ENCODE measurements around the gene TGFBR2.

TGFBR2 gene

DNA sequence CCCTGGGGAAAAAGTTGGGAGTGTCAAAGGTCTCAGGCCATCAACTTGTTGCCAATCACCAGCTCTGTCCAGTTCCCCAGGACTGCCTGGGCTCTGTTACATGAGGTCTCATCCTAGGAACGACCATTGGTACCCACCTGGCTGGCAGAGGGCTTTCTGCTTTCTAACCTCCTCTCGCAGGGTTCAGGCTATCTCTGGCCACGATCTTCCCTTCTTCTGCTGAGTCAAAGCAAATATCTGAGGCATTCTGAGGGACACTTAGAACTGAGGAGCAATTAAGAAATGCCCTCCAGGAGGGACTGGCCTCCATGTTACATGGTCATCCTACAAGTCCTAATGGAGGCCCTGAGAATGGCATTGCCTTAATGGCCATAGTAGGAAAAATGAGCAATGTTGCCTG lies 77.4 kb downstream of the TGFBR2 start:
- no peak for FAIRE-seq
- no peak for DNase-seq (ENCODE audit: extremely low spot score, insufficient read length, low read depth)

DNA sequence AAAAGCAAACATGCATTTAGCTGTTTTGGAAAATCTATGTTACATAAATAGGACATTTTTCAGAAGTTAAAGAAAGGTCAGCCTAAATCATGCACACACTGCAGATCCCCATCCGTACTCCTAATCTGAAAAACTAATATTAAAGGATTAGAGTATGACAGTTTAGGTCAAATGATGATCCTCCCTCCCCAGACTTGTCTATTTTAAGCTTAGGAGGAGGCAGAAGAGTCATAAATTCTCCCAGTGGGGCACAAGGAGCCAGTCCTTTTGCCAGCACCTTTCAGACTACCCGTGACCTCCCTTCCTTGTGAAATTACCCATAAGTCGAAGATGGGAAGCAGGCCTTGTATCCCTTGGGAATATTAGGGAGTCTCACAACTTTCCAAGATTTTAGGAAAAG lies 78.0 kb downstream of the TGFBR2 start:
- FAIRE-seq (no peak), DNase-seq (ENCODE audit: extremely low spot score, insufficient read length, low read depth) (no peak)

DNA sequence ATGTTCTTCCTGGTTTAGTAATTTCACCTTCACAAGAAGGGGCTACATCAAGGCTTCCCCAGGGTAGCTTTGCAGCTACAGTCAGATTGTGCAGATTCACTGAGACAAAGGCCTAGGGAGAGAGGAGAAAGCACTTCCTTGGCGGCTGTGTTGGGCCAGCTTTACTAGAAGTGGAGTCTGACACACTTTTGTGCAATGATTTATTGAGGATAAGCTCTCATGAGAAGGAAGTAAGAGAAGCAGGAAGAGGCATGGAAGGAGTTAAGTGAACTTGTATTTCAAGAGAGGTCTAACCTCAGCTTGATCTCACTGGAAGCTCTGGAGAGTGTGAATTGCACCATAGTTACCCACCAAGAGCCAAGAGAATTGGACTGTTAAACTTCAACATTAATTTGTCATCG lies 78.9 kb downstream of the TGFBR2 start:
- FAIRE-seq = no peak
- DNase-seq (ENCODE audit: extremely low spot score, insufficient read length, low read depth) = no peak

DNA sequence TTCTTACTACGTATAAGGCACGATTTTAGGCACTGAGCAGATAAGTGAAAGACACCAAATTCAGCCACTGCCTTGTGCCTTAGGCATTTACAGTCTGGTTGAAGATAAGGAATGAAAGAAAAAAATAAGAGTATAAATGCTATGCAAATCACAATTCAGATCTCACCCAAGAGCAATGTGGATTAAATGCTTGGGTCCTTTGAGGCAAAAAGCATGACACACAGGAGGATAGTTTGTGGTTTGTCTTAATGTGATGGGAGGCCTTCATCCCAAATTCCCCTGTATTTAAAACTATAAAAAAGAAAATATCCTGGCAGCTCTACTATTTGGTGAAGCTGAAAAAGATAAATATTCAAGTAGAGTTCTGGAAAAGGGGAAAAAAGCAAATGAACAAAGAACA lies 79.8 kb downstream of the TGFBR2 start:
- FAIRE-seq = no peak
- DNase-seq (ENCODE audit: extremely low spot score, insufficient read length, low read depth) = no peak

DNA sequence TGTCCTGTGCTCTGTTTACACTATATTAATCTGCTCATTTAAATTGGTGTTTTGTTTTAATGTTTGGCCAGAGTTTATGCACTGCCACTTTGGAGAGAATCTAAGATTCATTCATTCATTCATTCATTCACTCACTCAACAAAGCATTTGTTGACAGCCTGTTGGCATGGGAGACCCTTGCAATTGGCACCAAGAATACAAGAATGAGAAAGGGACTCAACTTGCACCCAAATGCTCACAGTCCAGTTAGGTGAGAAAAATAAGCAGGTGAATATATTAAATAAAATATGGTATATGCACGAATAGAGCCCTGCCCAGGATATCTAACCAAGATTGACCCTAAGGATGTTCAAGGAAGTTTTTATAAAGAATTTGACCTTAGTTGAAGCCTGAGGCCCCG lies 80.4 kb downstream of the TGFBR2 start:
- DNase-seq (ENCODE audit: extremely low spot score, insufficient read length, low read depth) = no peak
- FAIRE-seq = no peak

DNA sequence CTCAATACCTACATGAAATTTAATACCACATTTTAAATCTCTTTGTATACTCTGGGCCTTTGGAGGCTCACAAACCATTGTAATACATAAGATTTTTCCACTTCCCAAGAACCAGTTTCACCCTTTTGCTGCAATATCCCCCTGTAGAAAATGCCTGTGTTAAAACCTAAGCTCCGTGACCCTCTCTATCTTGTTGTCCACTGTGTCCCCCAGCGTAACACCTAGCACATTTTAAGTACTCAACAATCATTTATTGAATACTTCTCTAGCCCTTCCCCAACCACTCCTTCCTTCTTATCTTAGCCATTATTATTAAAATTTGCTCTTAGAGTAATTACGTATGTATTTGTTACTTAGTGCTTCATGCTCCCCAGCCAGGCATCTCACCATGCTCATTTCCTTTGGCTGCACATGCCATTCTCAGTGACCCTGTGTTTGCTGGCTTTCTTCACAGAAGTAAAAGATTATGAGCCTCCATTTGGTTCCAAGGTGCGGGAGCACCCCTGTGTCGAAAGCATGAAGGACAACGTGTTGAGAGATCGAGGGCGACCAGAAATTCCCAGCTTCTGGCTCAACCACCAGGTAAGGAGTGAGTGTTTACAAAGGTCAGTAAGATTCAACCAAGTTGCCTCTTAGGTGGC lies 81.6 kb downstream of the TGFBR2 start:
- FAIRE-seq (no peak), DNase-seq (ENCODE audit: extremely low spot score, insufficient read length, low read depth) (no peak)

DNA sequence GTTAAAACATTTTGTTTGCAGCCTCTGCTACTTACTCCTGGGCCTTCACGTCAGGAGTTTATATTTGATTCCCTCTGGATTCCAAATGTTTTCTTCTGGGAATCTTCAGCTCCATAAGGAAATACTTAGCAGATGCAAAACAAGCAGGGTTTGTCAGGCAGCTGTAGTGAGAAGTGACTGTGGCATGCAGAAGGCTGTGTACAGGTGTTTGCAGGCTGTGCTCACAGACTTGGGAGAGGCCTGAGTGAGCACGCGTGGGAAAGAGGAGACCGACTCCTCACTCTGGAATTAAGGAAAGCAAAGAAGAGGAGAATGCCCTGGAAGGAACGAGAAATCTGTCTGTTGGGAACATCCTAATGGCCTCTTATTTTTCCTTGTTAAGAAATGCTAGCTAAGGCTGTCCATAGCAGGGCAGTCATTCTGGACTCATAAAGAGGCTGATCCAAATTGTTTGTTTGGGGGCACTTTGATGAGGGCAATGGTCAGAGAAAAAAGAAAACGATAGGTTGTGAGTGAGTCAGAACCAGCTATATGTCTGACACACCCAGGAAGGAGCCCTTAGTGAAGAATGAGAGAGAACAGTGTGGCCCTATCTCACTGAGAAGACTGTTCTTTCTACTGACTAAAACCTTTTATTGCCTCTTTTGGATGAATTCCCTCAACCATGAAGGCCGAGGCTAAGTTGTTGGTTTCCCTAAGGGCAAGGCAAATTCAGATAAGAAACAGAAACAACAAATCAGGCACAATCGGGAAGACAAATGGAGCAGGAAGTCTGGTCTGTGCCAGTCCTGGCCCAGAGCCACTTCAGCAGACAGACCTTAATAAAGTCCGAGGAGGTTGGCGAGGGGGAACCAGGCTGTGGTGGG lies 82.6 kb downstream of the TGFBR2 start:
- DNase-seq (ENCODE audit: extremely low spot score, insufficient read length, low read depth) = no peak
- no peak for FAIRE-seq

DNA sequence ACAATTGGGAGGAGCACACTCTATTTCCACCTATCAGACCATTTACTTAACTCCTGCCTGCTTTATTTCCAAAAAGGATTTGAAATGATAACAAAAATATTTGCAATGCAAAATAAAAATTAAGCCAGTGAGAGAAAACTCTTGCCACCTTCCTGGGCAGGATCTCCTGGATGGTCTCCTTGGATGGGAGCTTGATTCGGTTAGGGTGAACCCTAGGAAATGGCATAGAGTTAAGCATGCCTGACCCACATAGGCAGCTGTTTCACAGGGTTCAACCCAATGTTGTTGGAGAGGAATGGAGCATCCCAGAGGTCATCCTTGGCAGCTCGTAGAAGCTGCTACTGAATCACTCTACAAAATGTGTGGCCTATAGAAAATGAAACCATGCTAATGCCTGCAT lies 83.8 kb downstream of the TGFBR2 start:
- FAIRE-seq = no peak

DNA sequence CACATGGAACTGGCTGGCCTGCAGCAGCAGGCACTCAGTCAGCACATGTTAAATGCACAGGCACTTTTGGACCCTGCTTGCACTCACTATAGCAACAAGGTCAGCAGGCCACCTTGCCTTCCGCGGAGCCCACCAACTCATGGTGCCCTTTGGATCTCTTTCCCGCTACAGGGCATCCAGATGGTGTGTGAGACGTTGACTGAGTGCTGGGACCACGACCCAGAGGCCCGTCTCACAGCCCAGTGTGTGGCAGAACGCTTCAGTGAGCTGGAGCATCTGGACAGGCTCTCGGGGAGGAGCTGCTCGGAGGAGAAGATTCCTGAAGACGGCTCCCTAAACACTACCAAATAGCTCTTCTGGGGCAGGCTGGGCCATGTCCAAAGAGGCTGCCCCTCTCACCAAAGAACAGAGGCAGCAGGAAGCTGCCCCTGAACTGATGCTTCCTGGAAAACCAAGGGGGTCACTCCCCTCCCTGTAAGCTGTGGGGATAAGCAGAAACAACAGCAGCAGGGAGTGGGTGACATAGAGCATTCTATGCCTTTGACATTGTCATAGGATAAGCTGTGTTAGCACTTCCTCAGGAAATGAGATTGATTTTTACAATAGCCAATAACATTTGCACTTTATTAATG lies 85.0 kb downstream of the TGFBR2 start:
- no peak for DNase-seq (ENCODE audit: extremely low spot score, insufficient read length, low read depth)
- no peak for FAIRE-seq

More for the DNA sequence above, 83.8 kb downstream of the TGFBR2 start:
- DNase-seq (ENCODE audit: extremely low spot score, insufficient read length, low read depth) = no peak

DNA sequence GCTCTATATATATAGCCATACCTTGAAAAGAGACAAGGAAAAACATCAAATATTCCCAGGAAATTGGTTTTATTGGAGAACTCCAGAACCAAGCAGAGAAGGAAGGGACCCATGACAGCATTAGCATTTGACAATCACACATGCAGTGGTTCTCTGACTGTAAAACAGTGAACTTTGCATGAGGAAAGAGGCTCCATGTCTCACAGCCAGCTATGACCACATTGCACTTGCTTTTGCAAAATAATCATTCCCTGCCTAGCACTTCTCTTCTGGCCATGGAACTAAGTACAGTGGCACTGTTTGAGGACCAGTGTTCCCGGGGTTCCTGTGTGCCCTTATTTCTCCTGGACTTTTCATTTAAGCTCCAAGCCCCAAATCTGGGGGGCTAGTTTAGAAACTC lies 85.5 kb downstream of the TGFBR2 start:
- DNase-seq (ENCODE audit: extremely low spot score, insufficient read length, low read depth) (no peak), FAIRE-seq (no peak)

DNA sequence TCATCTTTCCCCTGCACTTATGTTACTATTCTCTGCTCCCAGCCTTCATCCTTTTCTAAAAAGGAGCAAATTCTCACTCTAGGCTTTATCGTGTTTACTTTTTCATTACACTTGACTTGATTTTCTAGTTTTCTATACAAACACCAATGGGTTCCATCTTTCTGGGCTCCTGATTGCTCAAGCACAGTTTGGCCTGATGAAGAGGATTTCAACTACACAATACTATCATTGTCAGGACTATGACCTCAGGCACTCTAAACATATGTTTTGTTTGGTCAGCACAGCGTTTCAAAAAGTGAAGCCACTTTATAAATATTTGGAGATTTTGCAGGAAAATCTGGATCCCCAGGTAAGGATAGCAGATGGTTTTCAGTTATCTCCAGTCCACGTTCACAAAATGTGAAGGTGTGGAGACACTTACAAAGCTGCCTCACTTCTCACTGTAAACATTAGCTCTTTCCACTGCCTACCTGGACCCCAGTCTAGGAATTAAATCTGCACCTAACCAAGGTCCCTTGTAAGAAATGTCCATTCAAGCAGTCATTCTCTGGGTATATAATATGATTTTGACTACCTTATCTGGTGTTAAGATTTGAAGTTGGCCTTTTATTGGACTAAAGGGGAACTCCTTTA lies 86.2 kb downstream of the TGFBR2 start:
- FAIRE-seq (no peak), DNase-seq (ENCODE audit: extremely low spot score, insufficient read length, low read depth) (no peak)

DNA sequence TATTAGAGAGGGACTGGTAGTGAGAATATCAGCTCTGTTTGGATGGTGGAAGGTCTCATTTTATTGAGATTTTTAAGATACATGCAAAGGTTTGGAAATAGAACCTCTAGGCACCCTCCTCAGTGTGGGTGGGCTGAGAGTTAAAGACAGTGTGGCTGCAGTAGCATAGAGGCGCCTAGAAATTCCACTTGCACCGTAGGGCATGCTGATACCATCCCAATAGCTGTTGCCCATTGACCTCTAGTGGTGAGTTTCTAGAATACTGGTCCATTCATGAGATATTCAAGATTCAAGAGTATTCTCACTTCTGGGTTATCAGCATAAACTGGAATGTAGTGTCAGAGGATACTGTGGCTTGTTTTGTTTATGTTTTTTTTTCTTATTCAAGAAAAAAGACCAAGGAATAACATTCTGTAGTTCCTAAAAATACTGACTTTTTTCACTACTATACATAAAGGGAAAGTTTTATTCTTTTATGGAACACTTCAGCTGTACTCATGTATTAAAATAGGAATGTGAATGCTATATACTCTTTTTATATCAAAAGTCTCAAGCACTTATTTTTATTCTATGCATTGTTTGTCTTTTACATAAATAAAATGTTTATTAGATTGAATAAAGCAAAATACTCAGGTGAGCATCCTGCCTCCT lies 87.2 kb downstream of the TGFBR2 start:
- FAIRE-seq (peak; percentile 84), DNase-seq (ENCODE audit: extremely low spot score, insufficient read length, low read depth) (peak; percentile 33)

DNA sequence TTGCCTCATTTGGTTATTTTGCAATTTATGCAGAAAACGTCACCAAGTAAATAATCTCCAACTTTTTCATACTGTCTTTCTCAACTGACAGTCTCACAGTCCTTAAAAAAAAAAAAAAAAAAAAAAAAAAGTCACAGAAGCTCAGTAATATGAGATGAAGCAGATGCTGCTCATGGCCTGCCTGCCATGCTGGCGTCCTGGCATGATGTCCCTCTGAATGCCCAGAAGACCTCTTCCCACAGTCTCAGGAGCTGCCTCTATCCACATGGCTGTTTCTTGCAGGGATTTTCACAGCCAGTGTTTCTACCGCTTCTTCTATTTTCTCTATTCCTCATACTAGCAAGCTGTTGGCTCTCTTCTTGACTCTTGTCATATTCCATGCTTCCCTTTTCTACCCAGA lies 87.7 kb downstream of the TGFBR2 start:
- FAIRE-seq = no peak
- DNase-seq (ENCODE audit: extremely low spot score, insufficient read length, low read depth) = no peak

DNA sequence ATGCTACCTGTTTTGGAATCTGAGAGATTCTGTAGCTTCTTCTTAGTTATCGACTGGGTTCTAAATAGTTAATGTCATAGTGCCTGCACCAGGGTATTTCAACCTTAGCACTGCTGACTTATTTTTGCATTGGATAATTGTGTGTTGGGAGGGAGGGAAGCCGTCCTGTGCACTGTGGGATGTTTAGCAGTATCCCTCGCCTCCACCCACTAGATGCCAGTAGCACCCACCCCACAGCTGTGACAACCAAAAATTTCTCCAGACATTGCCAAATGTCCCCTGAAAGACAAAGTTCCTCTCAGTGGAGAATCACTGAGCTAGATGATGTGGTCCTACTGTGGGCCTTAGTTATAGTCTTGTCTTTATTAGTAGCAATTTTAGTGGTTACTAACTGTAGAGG lies 88.3 kb downstream of the TGFBR2 start:
- no peak for FAIRE-seq
- DNase-seq (ENCODE audit: extremely low spot score, insufficient read length, low read depth) = no peak

DNA sequence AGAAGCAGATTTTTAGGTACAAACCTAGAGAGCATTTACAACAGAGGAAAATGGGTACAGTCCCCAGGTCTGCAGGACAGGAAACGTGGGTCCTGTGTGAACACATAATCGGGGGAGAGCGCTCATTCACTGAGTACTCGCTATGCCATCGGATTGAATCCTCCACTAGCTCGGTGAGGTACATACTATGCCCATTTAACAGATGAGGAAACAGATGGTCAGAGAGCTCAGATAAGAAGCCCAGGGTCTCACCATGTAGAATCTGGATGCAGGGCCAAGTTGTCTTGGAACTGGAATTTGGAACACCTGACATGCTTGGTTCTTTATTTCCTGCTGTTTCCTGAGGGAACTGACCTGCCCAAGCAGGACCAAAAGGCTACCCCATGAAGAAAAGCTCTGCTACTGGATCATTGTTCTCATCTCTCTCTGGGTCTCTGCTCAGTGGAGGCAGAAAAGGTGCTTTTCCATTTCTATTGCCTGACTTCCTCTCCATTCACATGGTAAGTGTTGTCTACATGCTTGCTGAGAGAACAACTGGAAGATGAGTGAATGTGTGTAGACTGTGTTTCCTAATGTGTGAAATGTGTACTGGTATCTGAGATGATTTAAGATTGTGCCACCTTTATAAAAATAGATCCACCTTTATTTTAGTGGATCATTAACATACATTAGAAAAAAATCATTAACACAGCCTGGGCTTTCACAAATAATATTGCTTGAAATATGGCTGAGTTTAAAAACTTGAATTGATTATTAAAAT lies 89.1 kb downstream of the TGFBR2 start:
- DNase-seq (ENCODE audit: extremely low spot score, insufficient read length, low read depth) = no peak
- no peak for FAIRE-seq

DNA sequence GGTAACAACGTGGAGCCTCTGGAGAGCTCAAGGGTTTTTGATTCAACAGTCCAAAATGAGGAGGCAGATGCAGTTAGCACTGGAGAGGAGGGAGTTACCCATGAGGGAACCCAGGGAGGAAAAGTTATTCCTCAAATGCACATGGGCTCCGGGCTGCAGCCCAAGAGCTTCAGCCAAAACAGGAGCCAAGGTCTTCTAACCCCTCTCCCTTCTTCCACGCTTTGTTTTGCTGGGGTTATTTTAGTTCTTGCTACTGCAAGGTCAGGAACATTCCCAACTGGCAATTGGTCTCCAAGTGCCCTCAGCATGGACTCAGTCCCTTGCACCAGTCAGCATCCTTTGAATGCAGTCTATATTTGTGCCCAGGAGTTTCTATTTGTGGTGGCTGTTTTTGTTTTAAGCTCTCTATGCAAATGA lies 90.0 kb downstream of the TGFBR2 start:
- no peak for DNase-seq (ENCODE audit: extremely low spot score, insufficient read length, low read depth)
- FAIRE-seq = no peak

DNA sequence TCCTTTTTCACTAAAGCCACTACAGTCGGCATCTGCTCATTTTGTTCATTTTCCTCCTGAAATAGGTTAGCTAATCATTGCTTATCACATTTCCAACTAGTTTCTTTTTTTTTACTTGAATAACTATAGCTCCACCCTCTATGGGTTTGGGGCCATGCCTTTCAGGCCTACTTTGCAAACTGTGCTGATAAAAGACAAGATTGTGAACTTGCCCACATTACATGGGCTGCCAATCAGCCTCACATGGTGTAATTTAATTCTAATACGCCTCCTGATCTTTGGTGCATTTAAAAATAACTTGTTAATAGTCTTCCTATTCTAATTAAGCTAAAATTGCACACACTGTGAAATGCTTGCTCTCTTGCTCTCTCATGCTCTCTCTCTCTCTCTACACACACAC lies 90.5 kb downstream of the TGFBR2 start:
- FAIRE-seq (no peak), DNase-seq (ENCODE audit: extremely low spot score, insufficient read length, low read depth) (no peak)

DNA sequence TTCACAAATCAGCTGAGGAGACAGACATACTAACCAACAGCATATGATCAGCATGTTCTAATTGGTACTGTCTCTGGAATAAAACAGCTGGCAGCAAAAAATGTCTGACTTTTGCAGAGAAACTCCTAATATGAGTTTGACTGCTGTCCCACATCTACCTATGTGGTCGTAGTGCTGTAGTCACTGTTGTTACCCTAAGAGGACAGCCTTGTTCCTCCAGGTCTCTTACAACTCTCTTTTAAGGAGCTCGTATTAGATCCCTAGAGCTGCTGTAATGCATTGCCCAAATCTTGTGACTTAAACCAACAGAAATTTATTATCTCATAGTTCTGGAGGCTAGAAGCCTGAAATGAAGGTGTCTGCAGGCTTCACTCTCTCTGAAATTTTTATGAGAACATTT lies 92.1 kb downstream of the TGFBR2 start:
- DNase-seq (ENCODE audit: extremely low spot score, insufficient read length, low read depth) (no peak), FAIRE-seq (no peak)

DNA sequence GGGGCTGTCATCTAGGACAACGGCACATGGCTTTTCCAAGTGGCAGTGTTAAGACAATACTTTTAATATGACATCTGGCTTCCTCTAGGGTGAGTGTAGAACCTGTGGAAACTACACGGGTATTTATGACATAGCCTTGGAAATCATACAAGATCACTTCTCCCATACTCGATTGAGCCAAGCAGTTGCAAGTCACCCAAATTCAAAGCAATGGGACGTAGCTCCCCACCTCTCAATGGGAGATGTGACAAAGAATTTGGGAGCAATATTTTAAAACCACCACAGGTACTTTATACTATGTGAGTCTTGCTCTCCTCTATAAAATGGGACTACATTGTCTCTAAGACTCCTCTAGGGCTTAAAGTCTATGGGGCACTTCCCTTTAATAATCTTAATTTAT lies 93.5 kb downstream of the TGFBR2 start:
- DNase-seq (ENCODE audit: extremely low spot score, insufficient read length, low read depth) (no peak), FAIRE-seq (no peak)
